A204.1 (cell line): ENCODE results near the gene DOCK9.
"Not testable (repeated sequence)": the region's sequence is repeated elsewhere in the genome, so short reads cannot be mapped to it uniquely, and the experiment has no call there.

ENCODE experiments used
- FAIRE-seq: peaks from 2 replicates; lab custom pipeline; 2012; peaks lifted over from hg19 to GRCh38; lab: Jason Lieb, UNC

The DOCK9 gene

GRCh38 chr13:98772794-98773452 lies 204.9 kb downstream of the DOCK9 start:
- no peak for FAIRE-seq

- FAIRE-seq: no peak
Observed at GRCh38 chr13:98771838-98772611, 205.8 kb downstream of the DOCK9 start.

- no peak for FAIRE-seq
Observed at GRCh38 chr13:98769736-98770135, 208.1 kb downstream of the DOCK9 start.

GRCh38 chr13:98768522-98768921 lies 209.3 kb downstream of the DOCK9 start:
- no peak for FAIRE-seq

GRCh38 chr13:98766697-98767096 lies 211.2 kb downstream of the DOCK9 start:
- FAIRE-seq: no peak

- no peak for FAIRE-seq
Observed at GRCh38 chr13:98765996-98766519, 211.8 kb downstream of the DOCK9 start.

- no peak for FAIRE-seq
Observed at GRCh38 chr13:98761986-98762616, 215.8 kb downstream of the DOCK9 start.

- no peak for FAIRE-seq
Observed at GRCh38 chr13:98761126-98761985, 216.5 kb downstream of the DOCK9 start.

- no peak for FAIRE-seq
Observed at GRCh38 chr13:98755729-98756128, 222.1 kb downstream of the DOCK9 start.

- no peak for FAIRE-seq
Observed at GRCh38 chr13:98755116-98755515, 222.7 kb downstream of the DOCK9 start.

- FAIRE-seq: not testable (repeated sequence)
Observed at GRCh38 chr13:98754468-98754867, 223.4 kb downstream of the DOCK9 start.

GRCh38 chr13:98752467-98753290 lies 225.2 kb downstream of the DOCK9 start, which contains the start of gene SLC15A1:
SLC15A1 (minus strand) TSS chr13:98752672; CDS start chr13:98752598, 74 bp downstream.
- FAIRE-seq: no peak

GRCh38 chr13:98751861-98752466 lies 225.9 kb downstream of the DOCK9 start:
- FAIRE-seq: no peak

- no peak for FAIRE-seq
Observed at GRCh38 chr13:98751367-98751782, 226.5 kb downstream of the DOCK9 start.

GRCh38 chr13:98749501-98749900 lies 228.4 kb downstream of the DOCK9 start:
- no peak for FAIRE-seq

GRCh38 chr13:98746968-98747367 lies 230.9 kb downstream of the DOCK9 start:
- no peak for FAIRE-seq
